AG10803 (cell line): Measurements from ENCODE around the gene CLEC16A.
A peak's percentile ranks its signal among the peaks of the same experiment; 100 is the strongest.

ENCODE experiments used
- DNase-seq: peaks from one replicate; pipeline ENCODE4 v3.0.0; 2010; ENCODE audit warnings: low read depth
- H3K4me3 ChIP-seq: 2 replicates; pipeline ENCODE4 v1.5.1; 2011; ENCODE audit warnings: mild to moderate bottlenecking, low read length, control low read depth
- TF ChIP-seq, protein P1 (sequence below): conservative IDR thresholded peaks from 2 replicates; pipeline ENCODE4 v1.5.1; 2011; ENCODE audit warnings: mild to moderate bottlenecking, low read length, control low read depth, inconsistent platforms

CLEC16A gene

GRCh38 chr16:10992797-10993196 lies 48.4 kb downstream of the CLEC16A start:
- H3K4me3 ChIP-seq: no peak overlapping the region
- DNase-seq: peak; percentile 61
- TF ChIP-seq, protein P1, sequence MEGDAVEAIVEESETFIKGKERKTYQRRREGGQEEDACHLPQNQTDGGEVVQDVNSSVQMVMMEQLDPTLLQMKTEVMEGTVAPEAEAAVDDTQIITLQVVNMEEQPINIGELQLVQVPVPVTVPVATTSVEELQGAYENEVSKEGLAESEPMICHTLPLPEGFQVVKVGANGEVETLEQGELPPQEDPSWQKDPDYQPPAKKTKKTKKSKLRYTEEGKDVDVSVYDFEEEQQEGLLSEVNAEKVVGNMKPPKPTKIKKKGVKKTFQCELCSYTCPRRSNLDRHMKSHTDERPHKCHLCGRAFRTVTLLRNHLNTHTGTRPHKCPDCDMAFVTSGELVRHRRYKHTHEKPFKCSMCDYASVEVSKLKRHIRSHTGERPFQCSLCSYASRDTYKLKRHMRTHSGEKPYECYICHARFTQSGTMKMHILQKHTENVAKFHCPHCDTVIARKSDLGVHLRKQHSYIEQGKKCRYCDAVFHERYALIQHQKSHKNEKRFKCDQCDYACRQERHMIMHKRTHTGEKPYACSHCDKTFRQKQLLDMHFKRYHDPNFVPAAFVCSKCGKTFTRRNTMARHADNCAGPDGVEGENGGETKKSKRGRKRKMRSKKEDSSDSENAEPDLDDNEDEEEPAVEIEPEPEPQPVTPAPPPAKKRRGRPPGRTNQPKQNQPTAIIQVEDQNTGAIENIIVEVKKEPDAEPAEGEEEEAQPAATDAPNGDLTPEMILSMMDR: no peak

GRCh38 chr16:10993649-10994048 lies 49.3 kb downstream of the CLEC16A start:
- DNase-seq: no peak
- H3K4me3 ChIP-seq: no peak overlapping the region
- TF ChIP-seq, protein P1: no peak

- DNase-seq: no peak
- TF ChIP-seq, protein P1: no peak
- H3K4me3 ChIP-seq: no peak overlapping the region
Observed at GRCh38 chr16:10994571-10994970, 50.2 kb downstream of the CLEC16A start.

DNA sequence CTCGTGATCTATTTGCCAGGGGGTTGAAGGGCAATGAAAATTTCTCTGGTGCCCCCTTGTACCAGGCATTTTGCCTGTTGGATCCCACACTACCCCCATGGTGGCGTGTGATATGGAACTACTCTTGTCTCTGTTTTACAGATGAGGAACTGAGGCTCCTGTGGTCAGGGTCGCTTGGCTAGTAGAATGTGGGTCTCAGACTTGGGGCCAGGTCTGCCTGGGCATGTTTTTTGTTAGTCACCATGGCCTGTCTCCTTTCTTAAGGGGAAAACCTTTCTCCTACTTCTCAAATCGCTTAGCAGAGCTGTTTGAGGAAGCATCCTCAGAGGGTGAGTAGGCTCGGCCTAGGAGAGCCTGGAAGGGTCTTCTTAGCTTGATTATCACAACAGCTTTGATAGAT lies 51.2 kb downstream of the CLEC16A start:
- H3K4me3 ChIP-seq: no peak overlapping the region
- TF ChIP-seq, protein P1: no peak
- no peak for DNase-seq

DNA sequence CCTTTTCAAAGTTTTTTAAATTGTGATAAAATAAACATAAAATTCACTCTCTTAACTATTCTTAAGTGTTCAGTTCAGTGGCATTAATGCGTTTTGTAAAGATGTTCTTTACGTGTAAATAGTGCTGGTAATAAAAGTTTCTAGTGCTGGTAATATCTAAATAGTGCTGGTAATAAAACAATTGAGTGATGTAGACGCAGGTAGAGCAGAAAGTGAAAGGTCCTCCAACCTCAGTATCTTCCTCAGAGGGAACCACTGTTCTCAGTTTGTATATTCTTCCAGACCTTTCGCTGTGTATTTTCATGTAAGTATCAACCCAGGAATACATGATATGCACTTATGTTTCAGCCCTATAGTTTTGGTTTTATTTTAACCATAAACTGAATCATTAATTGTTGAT lies 53.1 kb downstream of the CLEC16A start:
- no peak overlapping the region for H3K4me3 ChIP-seq
- DNase-seq: no peak
- TF ChIP-seq, protein P1: no peak

- TF ChIP-seq, protein P1: no peak
- DNase-seq: no peak
Observed at GRCh38 chr16:10999300-10999699, 54.9 kb downstream of the CLEC16A start.

DNA sequence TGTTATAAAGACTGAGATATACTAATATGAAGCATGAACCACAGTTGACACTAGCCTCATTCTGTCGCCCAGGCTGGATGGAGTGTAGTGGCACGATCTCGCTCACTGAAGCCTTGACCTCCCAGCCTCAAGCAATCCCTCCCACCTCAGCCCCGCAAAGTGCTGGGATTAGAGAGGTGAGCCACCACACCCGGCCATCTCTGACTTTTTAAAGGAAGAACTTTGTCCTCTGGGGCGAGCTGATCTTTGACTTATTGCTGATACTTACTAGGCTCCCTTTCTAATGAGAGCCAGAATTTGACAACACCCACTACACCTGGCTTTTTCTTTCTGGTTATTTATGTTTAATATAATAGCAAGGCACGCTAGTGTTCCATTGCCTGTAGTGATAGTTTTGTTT lies 57.2 kb downstream of the CLEC16A start:
- TF ChIP-seq, protein P1: no peak
- H3K4me3 ChIP-seq: no peak overlapping the region
- DNase-seq: no peak

More at GRCh38 chr16:10999300-10999699, 54.9 kb downstream of the CLEC16A start:
- H3K4me3 ChIP-seq: no peak overlapping the region
